Suprapubic skin (tissue), 3 donors: ENCODE measurements around the gene NELL1.

Experiments
- POLR2A ChIP-seq, 2 donors: fragments of 450-650 bp; IDR thresholded peaks; one replicate each; pipeline ENCODE4 v1.6.1; 2017; ENCODE audit warnings: antibody characterized with exemption in 2 of 2, mild to moderate bottlenecking in 2 of 2, moderate library complexity in 2 of 2
- TF ChIP-seq, protein P1 (sequence below), 2 donors: fragments of 200-600 bp in 1 of 2; fragments of 450-650 bp in 1 of 2; sonication (generic) in 1 of 2; IDR thresholded peaks; one replicate each; pipeline ENCODE4 v1.5.1; 2016 to 2019; ENCODE audit warnings: antibody characterized with exemption in 2 of 2, mild to moderate bottlenecking in 1 of 2, moderate library complexity in 1 of 2

DNA sequence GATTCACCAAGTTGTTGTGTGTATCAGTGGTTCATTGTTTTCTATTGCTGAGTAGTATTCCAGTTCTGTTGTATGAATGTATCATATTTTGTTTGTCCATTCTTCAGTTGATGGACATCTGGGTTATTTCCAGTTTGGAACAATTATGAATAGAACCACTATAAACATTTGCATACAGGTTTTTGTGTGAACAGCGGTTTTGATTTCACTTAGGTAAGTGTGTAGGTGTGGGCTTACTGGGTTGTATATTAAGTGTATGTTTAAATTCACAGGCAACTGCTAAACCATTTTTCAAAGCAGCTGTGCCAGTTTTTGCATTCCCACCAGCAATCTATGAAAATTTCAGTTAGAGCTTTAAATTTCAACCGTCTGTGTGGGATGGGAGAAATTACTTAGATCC lies 217.8 kb downstream of the NELL1 start:
- TF ChIP-seq, protein P1, sequence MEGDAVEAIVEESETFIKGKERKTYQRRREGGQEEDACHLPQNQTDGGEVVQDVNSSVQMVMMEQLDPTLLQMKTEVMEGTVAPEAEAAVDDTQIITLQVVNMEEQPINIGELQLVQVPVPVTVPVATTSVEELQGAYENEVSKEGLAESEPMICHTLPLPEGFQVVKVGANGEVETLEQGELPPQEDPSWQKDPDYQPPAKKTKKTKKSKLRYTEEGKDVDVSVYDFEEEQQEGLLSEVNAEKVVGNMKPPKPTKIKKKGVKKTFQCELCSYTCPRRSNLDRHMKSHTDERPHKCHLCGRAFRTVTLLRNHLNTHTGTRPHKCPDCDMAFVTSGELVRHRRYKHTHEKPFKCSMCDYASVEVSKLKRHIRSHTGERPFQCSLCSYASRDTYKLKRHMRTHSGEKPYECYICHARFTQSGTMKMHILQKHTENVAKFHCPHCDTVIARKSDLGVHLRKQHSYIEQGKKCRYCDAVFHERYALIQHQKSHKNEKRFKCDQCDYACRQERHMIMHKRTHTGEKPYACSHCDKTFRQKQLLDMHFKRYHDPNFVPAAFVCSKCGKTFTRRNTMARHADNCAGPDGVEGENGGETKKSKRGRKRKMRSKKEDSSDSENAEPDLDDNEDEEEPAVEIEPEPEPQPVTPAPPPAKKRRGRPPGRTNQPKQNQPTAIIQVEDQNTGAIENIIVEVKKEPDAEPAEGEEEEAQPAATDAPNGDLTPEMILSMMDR (IDR thresholded peaks at IDR 0.05): no peak
- TF ChIP-seq POLR2A (IDR thresholded peaks at IDR 0.05): no peak
